WTC11 (cell line): ENCODE data around the gene PDCD1. TPM values are rescaled to one million over a fixed set of nuclear protein-coding genes. Genes with fewer than 3 reads are reported as not detected.

ENCODE experiments used
- ATAC-seq: fragments of 200-7000 bp; cut with Tn5 transposase; 2 replicates; pipeline ENCODE4 v1.10.0; 2021; ENCODE audit warnings: mild to moderate bottlenecking, moderate library complexity
- CTCF ChIA-PET: fragments of 300-600 bp; sonication (Branson Sonifier 250); formaldehyde crosslinking; loops from one replicate; lab custom pipeline; 2021; ENCODE audit warnings: antibody characterized with exemption; lab: Charles Lee
- POLR2A ChIA-PET: fragments of 350-600 bp; sonication (Branson Sonifier 250); formaldehyde crosslinking; loops from one replicate; lab custom pipeline; 2021; ENCODE audit warnings: antibody characterized with exemption; lab: Charles Lee
- DNase-seq: peaks from one replicate; pipeline ENCODE4 v3.0.0; 2021; ENCODE audit warnings: low spot score
- H3K27ac Mint-ChIP-seq: 2 replicates; pipeline ENCODE4 v1.8.0; 2021; ENCODE audit warnings: mixed read lengths
- H3K27me3 Mint-ChIP-seq: 2 replicates; pipeline ENCODE4 v1.8.0; 2021; ENCODE audit warnings: low read depth, mild to moderate bottlenecking, moderate library complexity, mixed read lengths
- H3K36me3 Mint-ChIP-seq: 2 replicates; pipeline ENCODE4 v1.8.0; 2021; ENCODE audit warnings: mixed read lengths
- H3K4me1 Mint-ChIP-seq: 2 replicates; pipeline ENCODE4 v1.8.0; 2022; ENCODE audit warnings: mixed read lengths
- H3K4me3 Mint-ChIP-seq: 2 replicates; pipeline ENCODE4 v1.8.0; 2021; ENCODE audit warnings: mild to moderate bottlenecking, moderate library complexity, mixed read lengths
- H3K9me3 Mint-ChIP-seq: 2 replicates; pipeline ENCODE4 v1.8.0; 2021; ENCODE audit warnings: mixed read lengths
- ATF3 ChIP-seq: sonication (generic); formaldehyde crosslinking; conservative IDR thresholded peaks from 2 replicates; pipeline ENCODE4 v1.8.1; 2022; ENCODE audit warnings: mild to moderate bottlenecking, missing genetic modification reagents
- CREB1 ChIP-seq: sonication (generic); formaldehyde crosslinking; IDR thresholded peaks from 2 replicates; pipeline ENCODE4 v1.8.0; 2023; ENCODE audit warnings: mild to moderate bottlenecking, missing genetic modification reagents
- CREM ChIP-seq: sonication (generic); formaldehyde crosslinking; IDR thresholded peaks from 2 replicates; pipeline ENCODE4 v1.8.1; 2022; ENCODE audit warnings: mild to moderate bottlenecking, missing genetic modification reagents, moderate library complexity
- E2F4 ChIP-seq: sonication (generic); formaldehyde crosslinking; IDR thresholded peaks from 2 replicates; pipeline ENCODE4 v1.8.1; 2022; ENCODE audit warnings: low read depth, mild to moderate bottlenecking, moderate library complexity, missing genetic modification reagents, borderline replicate concordance
- E2F5 ChIP-seq: sonication (generic); formaldehyde crosslinking; IDR thresholded peaks from 2 replicates; pipeline ENCODE4 v1.8.1; 2022; ENCODE audit warnings: mild to moderate bottlenecking, moderate library complexity, missing genetic modification reagents
- FOXJ3 ChIP-seq: sonication (generic); formaldehyde crosslinking; IDR thresholded peaks from 2 replicates; pipeline ENCODE4 v1.9.0; 2021; ENCODE audit warnings: missing genetic modification reagents, mild to moderate bottlenecking, borderline replicate concordance
- FOXP1 ChIP-seq: sonication (generic); formaldehyde crosslinking; IDR thresholded peaks from 2 replicates; pipeline ENCODE4 v1.8.0; 2022; ENCODE audit warnings: missing genetic modification reagents, mild to moderate bottlenecking, moderate library complexity, borderline replicate concordance
- HMGXB4 ChIP-seq: sonication (generic); formaldehyde crosslinking; IDR thresholded peaks from 2 replicates; pipeline ENCODE4 v1.8.1; 2023; ENCODE audit warnings: mild to moderate bottlenecking, moderate library complexity, missing genetic modification reagents
- JUN ChIP-seq: sonication (generic); formaldehyde crosslinking; IDR thresholded peaks from 2 replicates; pipeline ENCODE4 v1.8.0; 2023; ENCODE audit warnings: mild to moderate bottlenecking, missing genetic modification reagents
- MYBL2 ChIP-seq: sonication (generic); formaldehyde crosslinking; IDR thresholded peaks from 2 replicates; pipeline ENCODE4 v1.8.1; 2023; ENCODE audit warnings: mild to moderate bottlenecking, moderate library complexity, missing genetic modification reagents
- NFE2L1 ChIP-seq: sonication (generic); formaldehyde crosslinking; IDR thresholded peaks from 2 replicates; pipeline ENCODE4 v1.8.1; 2023; ENCODE audit warnings: missing genetic modification reagents
- PREB ChIP-seq: sonication (generic); formaldehyde crosslinking; IDR thresholded peaks from 2 replicates; pipeline ENCODE4 v1.8.1; 2022; ENCODE audit warnings: mild to moderate bottlenecking, missing genetic modification reagents, moderate library complexity, borderline replicate concordance
- PRRX2 ChIP-seq: fragments of 250-450 bp; sonication (Bioruptor Pico); IDR thresholded peaks from 2 replicates; pipeline ENCODE4 v1.8.0; 2021; ENCODE audit warnings: mild to moderate bottlenecking
- SP1 ChIP-seq: sonication (generic); formaldehyde crosslinking; conservative IDR thresholded peaks from 2 replicates; pipeline ENCODE4 v1.8.1; 2022; ENCODE audit warnings: missing genetic modification reagents
- TCF7 ChIP-seq: sonication (generic); formaldehyde crosslinking; IDR thresholded peaks from 2 replicates; pipeline ENCODE4 v1.8.0; 2022; ENCODE audit warnings: mild to moderate bottlenecking, low read depth, missing genetic modification reagents, moderate library complexity
- ZBTB43 ChIP-seq: sonication (generic); formaldehyde crosslinking; IDR thresholded peaks from 2 replicates; pipeline ENCODE4 v1.8.1; 2023; ENCODE audit warnings: mild to moderate bottlenecking, missing genetic modification reagents
- ZMAT4 ChIP-seq: fragments of 250-450 bp; sonication (Bioruptor Pico); IDR thresholded peaks from 2 replicates; pipeline ENCODE4 v1.9.0; 2021; ENCODE audit warnings: mild to moderate bottlenecking
- ZNF138 ChIP-seq: sonication (generic); formaldehyde crosslinking; conservative IDR thresholded peaks from 2 replicates; pipeline ENCODE4 v1.8.1; 2022; ENCODE audit warnings: mild to moderate bottlenecking, moderate library complexity, missing genetic modification reagents
- ZNF416 ChIP-seq: fragments of 250-450 bp; sonication (Bioruptor Pico); IDR thresholded peaks from 2 replicates; pipeline ENCODE4 v1.9.0; 2021; ENCODE audit warnings: mild to moderate bottlenecking, inconsistent platforms
- ZNF512 ChIP-seq: sonication (generic); formaldehyde crosslinking; IDR thresholded peaks from 2 replicates; pipeline ENCODE4 v1.8.1; 2022; ENCODE audit warnings: missing genetic modification reagents, borderline replicate concordance
- ZNF671 ChIP-seq: fragments of 250-450 bp; sonication (Bioruptor Pico); IDR thresholded peaks from 2 replicates; pipeline ENCODE4 v1.8.0; 2021; ENCODE audit warnings: mild to moderate bottlenecking
- total RNA-seq: library from RNA; stranded (reverse); gene quantifications from 3 replicates; pipeline ENCODE4 v1.2.3, GENCODE V29; 2021

PDCD1 gene
- total RNA-seq, 1 experiment from 2014 or later = 0.52 TPM

- TF ChIP-seq ZMAT4 (no peak), ATF3 (CRISPR knock-in tag) (no peak), PREB (no peak), CREB1 (CRISPR knock-in tag) (no peak), ZNF671 (CRISPR knock-in tag) (no peak), HMGXB4 (CRISPR knock-in tag) (no peak), E2F4 (CRISPR knock-in tag) (no peak), MYBL2 (CRISPR knock-in tag) (no peak)
Observed at GRCh38 chr2:241871538-241872312, 13.0 kb upstream of the PDCD1 start (continued).

GRCh38 chr2:241870611-241871537 is 12.2 kb upstream of the PDCD1 start:
- ATAC-seq (peak; percentile 8; the same call in 1 of the 2 replicates), DNase-seq (no peak)
- H3K4me1 Mint-ChIP-seq = peaks cover under 1% of the 10 kb centered on the region; the same call in 1 of the 2 replicates
- H3K36me3 Mint-ChIP-seq = peaks cover 6% of the 10 kb centered on the region
- no peak overlapping the region for H3K4me3 Mint-ChIP-seq
- H3K27me3 Mint-ChIP-seq = peaks cover 6% of the 10 kb centered on the region
- ChIA-PET POLR2A (no interaction called here), CTCF (no interaction called here)
- H3K9me3 Mint-ChIP-seq = peaks cover 6% of the 10 kb centered on the region
- H3K27ac Mint-ChIP-seq = no peak overlapping the region
- TF ChIP-seq CREM = no peak
- no peak for TF ChIP-seq ZNF138 (CRISPR knock-in tag)
- no peak for TF ChIP-seq JUN (CRISPR knock-in tag)
- no peak for TF ChIP-seq FOXJ3 (CRISPR knock-in tag)
- TF ChIP-seq ZBTB43 (CRISPR knock-in tag) = no peak
- no peak for TF ChIP-seq TCF7 (CRISPR knock-in tag)
- TF ChIP-seq PREB = no peak
- no peak for TF ChIP-seq NFE2L1 (CRISPR knock-in tag)
- TF ChIP-seq ZNF416 (CRISPR knock-in tag) = no peak
- no peak for TF ChIP-seq E2F5 (CRISPR knock-in tag)
- TF ChIP-seq ZNF512 (CRISPR knock-in tag) = no peak
- no peak for TF ChIP-seq SP1 (CRISPR knock-in tag)
- no peak for TF ChIP-seq PRRX2 (CRISPR knock-in tag)
- TF ChIP-seq FOXP1 = no peak
